Measurements from ENCODE around the gene MUCL3.
A peak's percentile ranks its signal among the peaks of the same experiment; 100 is the strongest.
"Not testable (repeated sequence)": the region's sequence is repeated elsewhere in the genome, so short reads cannot be mapped to it uniquely, and the experiment has no call there.

The MUCL3 gene

GRCh38 chr6:30940361-30940986 lies at the start of gene MUCL3:
TSS of gene MUCL3 (plus strand) at chr6:30940973. CDS start at chr6:30941000, 27 bp downstream.
- no peak for DNase-seq

DNA sequence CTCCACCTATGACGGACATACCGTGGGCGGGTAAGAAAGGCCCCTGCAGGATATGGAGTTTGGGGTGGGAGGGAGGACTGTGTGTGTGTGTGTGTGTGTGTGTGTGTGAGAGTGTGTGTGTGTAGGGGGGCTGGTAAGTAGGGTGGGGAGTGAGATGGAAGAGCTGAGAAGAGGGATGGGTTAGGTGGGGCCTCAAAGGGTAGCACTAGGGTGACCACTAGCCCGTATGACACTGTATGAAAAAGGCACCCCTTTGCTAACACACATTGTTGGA lies 49.4 kb upstream of the MUCL3 start:
- DNase-seq, result no peak

DNA sequence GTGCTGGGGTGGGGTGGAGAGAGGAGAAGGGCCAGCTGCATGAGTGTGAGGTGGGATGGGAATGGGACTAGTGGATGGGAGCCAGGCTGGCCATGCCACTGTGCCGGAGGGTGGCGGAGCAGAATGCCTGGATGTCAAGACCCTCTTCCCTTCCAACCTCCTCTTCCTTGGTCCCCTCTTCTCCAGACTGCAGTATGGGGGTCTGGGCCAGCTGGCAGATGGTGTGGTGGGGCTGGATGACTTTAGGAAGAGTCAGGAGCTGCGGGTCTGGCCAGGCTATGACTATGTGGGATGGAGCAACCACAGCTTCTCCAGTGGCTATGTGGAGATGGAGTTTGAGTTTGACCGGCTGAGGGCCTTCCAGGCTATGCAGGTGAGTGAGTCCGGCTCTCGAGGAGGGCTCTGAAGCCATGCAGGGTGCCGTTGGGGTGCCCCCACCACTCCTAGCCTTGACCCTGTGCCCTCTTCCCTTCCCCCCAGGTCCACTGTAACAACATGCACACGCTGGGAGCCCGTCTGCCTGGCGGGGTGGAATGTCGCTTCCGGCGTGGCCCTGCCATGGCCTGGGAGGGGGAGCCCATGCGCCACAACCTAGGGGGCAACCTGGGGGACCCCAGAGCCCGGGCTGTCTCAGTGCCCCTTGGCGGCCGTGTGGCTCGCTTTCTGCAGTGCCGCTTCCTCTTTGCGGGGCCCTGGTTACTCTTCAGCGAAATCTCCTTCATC lies 48.8 kb upstream of the MUCL3 start:
- DNase-seq, result no peak

DNA sequence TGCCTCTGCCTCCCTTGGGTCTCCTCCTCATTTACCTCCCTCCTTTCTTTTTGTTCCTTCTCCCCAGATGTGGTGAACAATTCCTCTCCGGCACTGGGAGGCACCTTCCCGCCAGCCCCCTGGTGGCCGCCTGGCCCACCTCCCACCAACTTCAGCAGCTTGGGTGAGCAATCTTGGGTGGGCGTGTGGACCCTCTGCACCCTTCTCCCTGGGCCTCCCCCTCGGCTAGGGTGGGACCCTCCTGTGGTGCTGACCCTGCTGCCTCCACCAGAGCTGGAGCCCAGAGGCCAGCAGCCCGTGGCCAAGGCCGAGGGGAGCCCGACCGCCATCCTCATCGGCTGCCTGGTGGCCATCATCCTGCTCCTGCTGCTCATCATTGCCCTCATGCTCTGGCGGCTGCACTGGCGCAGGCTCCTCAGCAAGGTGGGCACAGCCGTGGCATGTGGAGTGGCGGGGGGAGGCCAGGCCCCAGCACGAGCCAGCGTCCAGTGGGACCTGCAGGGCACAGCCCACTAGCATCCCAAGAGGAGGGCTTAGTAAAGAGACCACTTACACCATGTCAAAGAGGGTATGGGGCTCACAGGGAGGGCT lies 47.7 kb upstream of the MUCL3 start:
- DNase-seq, result no peak

DNA sequence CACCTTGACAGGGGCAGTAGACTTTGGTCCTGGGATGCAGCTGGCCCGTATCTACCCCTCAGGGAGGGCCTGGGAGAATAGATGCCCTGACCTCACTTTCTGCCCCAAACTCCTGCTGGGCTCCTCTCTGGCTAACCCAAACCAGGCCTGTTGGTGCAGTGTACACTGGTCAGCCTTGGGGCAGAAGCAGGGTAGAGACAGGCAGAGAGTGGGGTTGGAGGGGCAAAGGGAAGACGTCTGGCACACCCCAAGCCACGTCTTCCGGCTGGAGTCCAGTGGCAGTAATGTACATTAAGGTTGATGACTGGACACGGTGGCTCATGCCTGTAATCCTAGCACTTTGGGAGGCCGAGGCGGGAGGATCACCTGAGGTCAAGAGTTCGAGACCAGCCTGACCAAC lies 47.1 kb upstream of the MUCL3 start:
- DNase-seq, result no peak

DNA sequence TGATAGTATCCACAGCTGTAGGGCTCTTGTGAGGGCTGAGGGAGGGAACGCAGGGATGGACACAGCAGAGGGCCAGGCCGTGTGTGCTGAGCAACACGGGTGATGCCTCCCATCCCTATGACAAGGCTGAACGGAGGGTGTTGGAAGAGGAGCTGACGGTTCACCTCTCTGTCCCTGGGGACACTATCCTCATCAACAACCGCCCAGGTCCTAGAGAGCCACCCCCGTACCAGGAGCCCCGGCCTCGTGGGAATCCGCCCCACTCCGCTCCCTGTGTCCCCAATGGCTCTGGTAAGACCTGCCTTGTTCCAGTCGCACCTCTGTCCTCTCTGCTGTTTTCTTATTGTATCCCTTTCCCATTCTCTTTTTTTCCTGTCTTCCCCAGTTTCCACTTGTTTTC lies 46.4 kb upstream of the MUCL3 start:
- DNase-seq, result no peak

GRCh38 chr6:30894935-30895334 lies 45.8 kb upstream of the MUCL3 start:
- no peak for DNase-seq

GRCh38 chr6:30895343-30895742 lies 45.4 kb upstream of the MUCL3 start:
- DNase-seq, result no peak

DNA sequence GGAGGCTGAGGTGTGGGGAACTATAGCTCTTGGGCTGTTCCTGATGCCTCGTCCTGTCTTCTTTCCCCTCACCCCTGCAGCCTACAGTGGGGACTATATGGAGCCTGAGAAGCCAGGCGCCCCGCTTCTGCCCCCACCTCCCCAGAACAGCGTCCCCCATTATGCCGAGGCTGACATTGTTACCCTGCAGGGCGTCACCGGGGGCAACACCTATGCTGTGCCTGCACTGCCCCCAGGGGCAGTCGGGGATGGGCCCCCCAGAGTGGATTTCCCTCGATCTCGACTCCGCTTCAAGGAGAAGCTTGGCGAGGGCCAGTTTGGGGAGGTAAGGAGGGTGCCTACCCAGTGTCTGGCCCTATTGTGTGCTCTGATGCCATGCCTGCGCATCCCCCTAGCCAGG lies 44.2 kb upstream of the MUCL3 start:
- DNase-seq, result no peak

DNA sequence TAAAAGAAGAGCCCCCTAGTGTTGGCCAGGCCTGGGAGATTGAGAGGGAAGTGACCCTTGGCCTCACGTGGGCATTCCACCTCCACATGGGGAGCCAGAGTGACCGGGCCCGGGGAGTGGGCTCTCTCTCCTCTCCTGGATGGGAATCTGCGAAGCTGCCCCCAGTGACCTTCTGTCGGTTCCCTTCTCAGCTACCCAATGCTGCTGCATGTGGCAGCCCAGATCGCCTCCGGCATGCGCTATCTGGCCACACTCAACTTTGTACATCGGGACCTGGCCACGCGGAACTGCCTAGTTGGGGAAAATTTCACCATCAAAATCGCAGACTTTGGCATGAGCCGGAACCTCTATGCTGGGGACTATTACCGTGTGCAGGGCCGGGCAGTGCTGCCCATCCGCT lies 42.9 kb upstream of the MUCL3 start:
- no peak for DNase-seq

GRCh38 chr6:30898750-30899360 lies 41.9 kb upstream of the MUCL3 start:
- DNase-seq, result no peak

- no peak for DNase-seq
Measured at GRCh38 chr6:30900863-30901417, 39.8 kb upstream of the MUCL3 start.

DNA sequence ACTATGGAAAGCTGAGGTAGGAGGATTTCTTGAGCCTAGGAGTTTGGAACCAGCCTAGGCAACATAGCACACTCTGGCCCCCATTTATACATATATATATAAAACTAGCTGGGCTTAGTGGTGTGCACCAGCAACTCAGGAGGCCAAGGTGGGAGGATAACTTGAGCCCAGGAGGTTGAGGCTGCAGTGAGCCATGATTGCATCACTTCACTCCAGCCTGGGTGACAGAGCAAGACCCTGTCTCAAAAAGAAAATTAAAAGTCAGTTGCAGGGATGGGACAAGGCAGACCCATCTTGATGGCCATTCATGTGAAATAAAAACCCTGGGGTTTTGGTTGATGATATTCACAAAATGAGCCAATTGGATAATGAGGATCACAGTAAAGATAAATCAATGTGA lies 39.3 kb upstream of the MUCL3 start:
- no peak for DNase-seq

- not testable (repeated sequence) for DNase-seq
Measured at GRCh38 chr6:30902196-30902595, 38.6 kb upstream of the MUCL3 start.

DNA sequence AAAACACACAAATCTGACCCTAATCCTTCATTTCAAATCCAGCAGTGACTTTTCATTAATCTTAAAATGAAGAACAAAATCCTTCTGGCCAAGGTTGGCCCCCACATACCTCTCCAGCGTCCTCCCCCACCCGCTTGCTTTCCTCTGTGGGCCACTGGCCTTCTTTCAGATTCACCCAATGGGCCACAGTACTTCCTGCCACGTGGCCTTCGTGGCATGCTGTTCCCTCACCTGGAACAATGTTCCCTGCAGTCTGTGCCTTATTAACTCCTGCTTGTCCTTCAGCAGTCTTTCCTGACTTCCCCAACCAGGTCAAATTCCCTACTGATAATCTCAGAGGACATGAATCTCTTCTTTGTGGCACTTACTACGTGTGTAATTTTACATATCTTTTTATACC lies 38.1 kb upstream of the MUCL3 start:
- no peak for DNase-seq

GRCh38 chr6:30903236-30903635 lies 37.5 kb upstream of the MUCL3 start:
- DNase-seq, result no peak

GRCh38 chr6:30907290-30907757 lies 33.4 kb upstream of the MUCL3 start:
- DNase-seq, result not testable (repeated sequence)

DNA sequence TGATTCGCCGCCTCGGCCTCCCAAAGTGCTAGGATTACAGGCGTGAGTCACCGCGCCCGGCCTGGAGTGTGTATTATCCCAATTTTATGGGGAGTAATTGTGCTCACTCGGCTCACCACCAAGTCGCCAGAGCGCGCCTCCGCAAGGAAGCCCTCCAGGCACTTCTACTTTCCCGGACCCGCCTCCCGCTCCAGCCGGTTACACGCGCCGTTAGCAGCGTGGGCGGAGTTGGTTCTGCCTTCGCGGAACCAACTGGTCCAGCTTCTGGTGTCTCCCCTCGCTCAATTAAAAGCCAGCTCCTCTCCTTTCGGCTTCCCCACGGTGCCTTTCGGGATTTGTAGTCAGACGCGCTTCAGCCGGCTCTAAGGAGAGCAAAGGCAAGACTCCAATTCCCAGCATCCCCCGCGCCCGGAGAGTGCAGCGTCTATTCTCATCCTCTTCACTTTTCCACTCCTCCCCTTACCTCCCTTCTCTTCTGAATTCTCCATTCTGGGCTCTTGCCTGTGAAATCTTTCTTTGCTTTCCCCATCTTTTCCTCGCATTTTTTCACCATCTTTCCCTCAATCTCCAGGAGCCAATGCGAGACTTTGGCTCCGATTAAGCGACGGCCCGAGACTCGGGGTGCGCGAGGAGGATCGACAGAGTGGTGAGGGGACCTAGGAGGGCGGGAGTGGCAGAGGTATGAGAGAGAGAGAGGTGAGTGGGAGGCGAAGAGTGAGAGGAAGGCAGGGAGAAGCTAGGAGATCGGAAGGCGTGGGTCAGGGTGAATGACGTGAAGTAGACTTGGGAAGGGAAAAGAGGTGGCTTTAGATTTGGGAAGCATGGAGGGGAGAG lies 32.8 kb upstream of the MUCL3 start, which contains the start of gene GTF2H4:
GTF2H4 (plus strand) TSS at position 450 of the 834 bp plus-strand sequence.
- peak; percentile 94 for DNase-seq

DNA sequence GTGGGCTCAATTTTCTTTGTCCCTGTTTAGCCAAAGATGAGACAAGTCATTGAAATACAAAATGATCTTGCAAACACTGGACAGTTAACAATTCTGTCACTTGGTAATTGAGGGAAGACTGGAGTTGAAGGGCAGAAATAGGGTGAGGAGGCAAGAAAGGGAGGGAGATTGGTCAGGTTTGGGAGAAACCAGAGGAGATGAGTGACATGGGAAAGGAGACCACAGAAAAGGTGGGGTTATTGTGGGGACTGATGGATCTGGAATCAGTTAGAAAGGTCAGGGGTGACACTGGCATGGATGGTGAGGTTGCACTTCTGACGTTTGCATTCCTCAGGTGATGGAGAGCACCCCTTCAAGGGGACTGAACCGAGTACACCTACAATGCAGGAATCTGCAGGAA lies 32.1 kb upstream of the MUCL3 start:
- no peak for DNase-seq

- not testable (repeated sequence) for DNase-seq
Measured at GRCh38 chr6:30910473-30910872, 30.3 kb upstream of the MUCL3 start.

- no peak for DNase-seq
Measured at GRCh38 chr6:30912746-30913520, 27.8 kb upstream of the MUCL3 start.

DNA sequence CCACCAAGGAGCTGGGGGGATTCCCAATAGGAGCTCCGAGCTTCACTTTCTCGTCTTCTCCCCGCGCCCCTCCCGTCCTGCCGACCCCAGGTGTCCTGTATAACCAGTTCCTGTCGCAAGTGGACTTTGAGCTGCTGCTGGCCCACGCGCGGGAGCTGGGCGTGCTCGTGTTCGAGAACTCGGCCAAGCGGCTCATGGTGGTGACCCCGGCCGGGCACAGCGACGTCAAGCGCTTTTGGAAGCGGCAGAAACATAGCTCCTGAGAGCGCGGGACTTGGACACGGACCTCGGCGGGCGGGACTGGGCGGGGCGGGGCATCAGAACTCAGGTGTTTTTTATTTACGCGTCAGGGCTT lies 27.1 kb upstream of the MUCL3 start:
- no peak for DNase-seq
